GM21786 (cell line): ENCODE measurements around the gene CAMSAP3.

Experiments used
- ATAC-seq: cut with Tn5 transposase; IDR thresholded peaks from one replicate; pipeline ENCODE4 v1.9.1; 2021; ENCODE audit not compliant: unreplicated experiment

Gene CAMSAP3

GRCh38 chr19:7647156-7647555, 51.5 kb downstream of the CAMSAP3 start:
- ATAC-seq, result no peak

GRCh38 chr19:7648265-7649014, 52.8 kb downstream of the CAMSAP3 start:
- no peak for ATAC-seq

- ATAC-seq, result no peak
These were observed 54.5 kb downstream of the CAMSAP3 start for GRCh38 chr19:7650148-7650547.

GRCh38 chr19:7652061-7652641, 56.5 kb downstream of the CAMSAP3 start:
- ATAC-seq, result no peak

GRCh38 chr19:7654401-7654800, 58.7 kb downstream of the CAMSAP3 start:
- ATAC-seq, result no peak

GRCh38 chr19:7655581-7655980, 59.9 kb downstream of the CAMSAP3 start:
- ATAC-seq, result no peak

- no peak for ATAC-seq
These were observed 61.6 kb downstream of the CAMSAP3 start for GRCh38 chr19:7657131-7657751.

GRCh38 chr19:7658219-7658686, 62.6 kb downstream of the CAMSAP3 start:
- ATAC-seq, result peak; percentile 77

- no peak for ATAC-seq
These were observed 66.3 kb downstream of the CAMSAP3 start for GRCh38 chr19:7661744-7662538.

GRCh38 chr19:7662657-7663056, 67.0 kb downstream of the CAMSAP3 start:
- ATAC-seq, result no peak

GRCh38 chr19:7663706-7664105, 68.0 kb downstream of the CAMSAP3 start:
- ATAC-seq, result no peak

GRCh38 chr19:7665076-7665475, 69.4 kb downstream of the CAMSAP3 start:
- ATAC-seq, result no peak
